ENCODE data around the gene IFRD2.

IFRD2 gene

DNA sequence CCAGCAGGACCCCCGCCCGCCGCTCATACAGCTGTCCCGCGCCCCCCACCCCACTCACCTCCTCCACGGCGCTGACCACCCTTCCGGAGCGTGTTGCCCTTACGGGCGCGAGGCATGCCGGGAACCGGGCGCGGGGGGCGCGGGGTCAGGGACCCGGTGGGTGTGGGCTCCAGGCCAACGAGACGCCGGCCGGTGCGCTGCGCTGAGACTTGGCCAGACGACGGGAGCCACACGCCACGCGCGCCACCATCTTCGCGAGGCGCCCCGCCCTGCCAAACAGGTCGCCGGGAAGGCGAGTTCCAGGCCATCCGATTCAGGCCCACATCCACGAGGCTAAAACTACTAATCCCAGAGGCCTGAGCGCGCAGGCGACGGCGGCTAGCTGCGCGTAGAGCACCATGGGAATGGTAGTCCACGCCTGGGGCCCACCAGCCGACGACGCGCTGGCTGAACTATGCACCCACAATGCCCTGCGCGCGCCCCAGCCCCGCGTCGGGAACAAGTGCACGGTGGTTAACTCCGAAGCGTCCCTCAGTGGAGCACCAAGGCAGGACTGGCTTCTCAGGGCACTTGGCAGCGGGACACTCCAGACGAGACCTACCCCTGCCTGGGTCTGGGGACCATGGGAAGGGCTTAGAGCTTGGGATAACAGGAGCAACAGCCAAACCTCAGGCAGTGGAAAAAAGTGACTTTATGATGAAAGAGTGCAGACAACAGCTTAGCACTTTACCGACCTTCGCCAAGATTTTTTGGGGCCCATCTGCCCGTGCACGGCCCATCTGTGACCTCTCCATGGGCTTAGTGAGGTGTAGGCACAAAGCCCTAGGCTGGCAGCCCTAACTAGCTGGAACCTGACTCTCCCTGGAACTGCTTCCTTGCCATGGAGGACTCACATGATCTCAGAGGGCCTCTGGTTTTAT, at the start of gene IFRD2:
Gene IFRD2 (minus strand): TSS at position 271 of the 920 bp plus-strand sequence. CDS start 155 bp downstream, at position 116.
- DNase-seq (ENCODE audit: low spot score), result peak; percentile 96

DNA sequence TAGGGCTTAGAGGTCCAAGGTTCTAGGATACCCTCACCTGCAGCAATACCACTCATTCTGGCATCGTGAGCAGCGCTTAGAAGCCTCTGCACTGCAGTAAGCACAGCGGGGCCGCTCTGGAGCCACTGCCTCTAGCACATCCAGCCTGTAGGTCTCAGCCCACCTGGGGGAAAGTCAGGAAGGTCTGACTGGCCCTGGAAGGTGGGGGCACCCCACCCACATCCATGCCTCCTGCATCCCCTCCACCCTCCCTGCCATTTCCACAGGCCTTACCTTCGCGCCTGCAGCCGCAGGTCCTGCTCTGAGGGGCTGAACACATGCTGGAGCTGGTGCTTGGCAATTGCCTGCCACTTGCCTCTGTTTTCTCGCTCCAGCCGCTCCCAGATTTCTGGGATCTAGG, 49.3 kb upstream of the IFRD2 start:
- DNase-seq (ENCODE audit: low spot score), result no peak

DNA sequence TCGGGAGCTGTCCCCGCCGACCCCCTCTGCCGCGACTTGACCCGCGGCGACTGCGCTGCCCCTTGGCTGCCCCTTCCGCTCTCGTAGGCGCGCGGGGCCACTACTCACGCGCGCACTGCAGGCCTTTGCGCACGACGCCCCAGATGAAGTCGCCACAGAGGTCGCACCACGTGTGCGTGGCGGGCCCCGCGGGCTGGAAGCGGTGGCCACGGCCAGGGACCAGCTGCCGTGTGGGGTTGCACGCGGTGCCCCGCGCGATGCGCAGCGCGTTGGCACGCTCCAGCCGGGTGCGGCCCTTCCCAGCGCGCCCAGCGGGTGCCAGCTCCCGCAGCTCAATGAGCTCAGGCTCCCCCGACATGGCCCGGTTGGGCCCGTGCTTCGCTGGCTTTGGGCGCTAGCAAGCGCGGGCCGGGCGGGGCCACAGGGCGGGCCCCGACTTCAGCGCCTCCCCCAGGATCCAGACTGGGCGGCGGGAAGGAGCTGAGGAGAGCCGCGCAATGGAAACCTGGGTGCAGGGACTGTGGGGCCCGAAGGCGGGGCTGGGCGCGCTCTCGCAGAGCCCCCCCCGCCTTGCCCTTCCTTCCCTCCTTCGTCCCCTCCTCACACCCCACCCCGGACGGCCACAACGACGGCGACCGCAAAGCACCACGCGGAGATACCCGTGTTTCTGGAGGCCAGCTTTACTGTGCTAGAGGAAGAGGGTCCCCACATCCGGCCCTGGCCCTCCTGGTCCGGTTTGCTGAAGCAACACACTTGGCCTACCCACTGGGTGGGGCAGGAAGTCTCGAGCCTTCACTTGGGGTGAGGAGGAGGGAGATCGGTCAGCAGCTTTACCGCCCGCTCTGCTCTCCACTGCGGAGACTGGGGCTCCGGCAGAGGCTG, 48.5 kb upstream of the IFRD2 start, which contains the start of gene RASSF1:
Gene RASSF1 (minus strand): TSS at position 389 of the 882 bp plus-strand sequence. CDS start 31 bp downstream, at position 358.
- peak; percentile 81 for DNase-seq (ENCODE audit: low spot score)

DNA sequence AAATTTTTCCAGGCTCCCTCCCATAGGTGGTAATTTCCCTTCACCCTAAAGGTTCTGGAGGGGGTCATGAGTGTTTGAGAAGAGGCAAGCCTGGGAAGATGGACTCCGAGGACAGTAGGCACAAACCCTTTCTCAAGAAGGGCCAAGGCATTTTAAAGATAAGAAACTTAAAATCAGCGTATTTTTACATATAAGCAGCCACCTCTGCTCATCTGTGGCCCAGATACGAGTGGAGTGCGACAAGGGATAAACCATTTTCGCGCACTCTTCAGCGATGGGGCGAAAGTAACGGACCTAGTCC, 47.9 kb upstream of the IFRD2 start:
- DNase-seq (ENCODE audit: low spot score), result no peak

GRCh38 chr3:50339485-50340146, 47.4 kb upstream of the IFRD2 start:
- DNase-seq (ENCODE audit: low spot score), result no peak

DNA sequence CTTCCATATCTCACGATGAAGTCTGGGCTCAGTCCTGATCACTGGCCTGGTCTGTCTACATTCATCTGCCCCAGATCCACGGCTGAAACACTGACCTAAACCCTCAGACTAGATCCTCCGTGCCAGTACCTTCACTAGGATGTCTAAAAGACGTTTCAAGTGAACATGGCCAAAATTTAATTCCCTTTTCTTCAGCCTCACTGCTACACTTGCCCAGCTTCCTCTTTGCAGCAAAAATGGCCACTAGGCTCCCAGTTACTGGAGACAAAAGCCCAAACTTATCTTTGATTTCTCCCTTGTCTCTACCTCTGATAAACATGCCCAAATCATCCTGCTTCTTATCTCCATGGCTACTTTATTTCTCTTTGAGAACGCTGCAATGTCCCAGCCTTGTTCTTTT, 46.7 kb upstream of the IFRD2 start:
- DNase-seq (ENCODE audit: low spot score), result no peak

GRCh38 chr3:50337175-50337861, 45.1 kb upstream of the IFRD2 start:
- peak; percentile 99 for DNase-seq (ENCODE audit: low spot score)

DNA sequence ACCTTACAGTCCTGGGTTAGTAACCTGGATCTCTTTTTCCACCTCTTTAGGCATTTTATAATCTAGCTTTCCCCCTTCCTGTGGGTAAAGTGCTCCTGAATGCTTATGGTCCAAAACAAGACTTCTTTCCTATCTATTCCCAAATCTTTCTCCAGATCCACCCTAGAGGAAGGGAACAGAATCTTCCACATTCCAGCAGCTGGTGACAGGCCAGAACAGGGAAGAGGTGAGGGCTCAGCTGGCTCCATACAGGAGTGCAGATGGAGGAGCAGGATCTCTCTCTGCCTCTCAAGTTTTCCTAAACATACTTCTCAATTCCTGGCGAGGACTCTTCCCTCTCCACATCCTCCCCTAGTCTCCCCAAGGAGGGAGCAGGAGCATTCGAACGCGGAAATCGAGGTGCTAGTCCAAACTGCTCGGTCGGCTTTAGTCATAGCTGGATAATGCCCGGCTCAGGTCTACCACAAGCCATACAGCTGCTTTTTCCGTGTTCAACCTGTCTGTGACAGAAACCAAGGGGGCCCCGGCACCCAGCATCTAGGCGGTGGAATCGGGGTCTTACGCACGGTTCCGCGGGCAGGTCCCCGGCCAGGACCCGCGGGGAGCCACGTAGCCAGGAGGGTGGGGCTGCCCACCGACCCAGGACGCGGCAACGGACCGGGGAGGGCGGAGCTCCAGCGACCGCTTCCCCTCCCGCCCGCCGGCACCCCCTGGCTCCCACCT, 44.4 kb upstream of the IFRD2 start:
- no peak for DNase-seq (ENCODE audit: low spot score)

- no peak for DNase-seq (ENCODE audit: low spot score)
These were observed 42.3 kb upstream of the IFRD2 start for GRCh38 chr3:50334339-50335075.

DNA sequence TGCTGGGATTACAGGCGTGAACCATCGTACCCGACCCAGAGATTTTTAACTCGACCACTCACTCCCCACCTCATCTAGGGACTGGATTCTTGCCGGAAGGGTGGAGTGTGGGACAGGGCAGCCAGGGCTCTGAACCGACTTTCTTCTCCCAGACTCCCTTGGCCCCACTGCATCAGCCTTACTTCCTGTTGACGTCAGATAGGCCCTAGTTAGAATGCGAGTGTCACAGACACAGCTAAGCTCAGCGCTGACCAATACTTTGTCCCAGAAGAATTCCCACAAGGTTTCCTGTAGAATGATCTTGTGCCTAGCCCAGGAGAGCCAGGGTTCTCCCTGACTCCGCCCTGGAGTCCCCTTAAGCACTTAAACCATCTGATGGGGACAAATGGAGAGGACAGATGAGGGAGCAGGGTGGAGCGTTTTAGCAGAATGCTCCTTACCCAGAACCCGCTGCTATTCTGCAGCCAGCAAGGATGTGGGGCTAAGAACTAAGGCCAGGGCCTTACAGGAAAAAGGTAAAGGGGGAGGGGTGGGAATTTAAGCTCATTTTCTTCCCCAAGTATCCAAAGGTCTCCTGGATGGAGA, 41.6 kb upstream of the IFRD2 start:
- DNase-seq (ENCODE audit: low spot score), result peak; percentile 64

- DNase-seq (ENCODE audit: low spot score), result no peak
These were observed 39.2 kb upstream of the IFRD2 start for GRCh38 chr3:50331364-50331907.

DNA sequence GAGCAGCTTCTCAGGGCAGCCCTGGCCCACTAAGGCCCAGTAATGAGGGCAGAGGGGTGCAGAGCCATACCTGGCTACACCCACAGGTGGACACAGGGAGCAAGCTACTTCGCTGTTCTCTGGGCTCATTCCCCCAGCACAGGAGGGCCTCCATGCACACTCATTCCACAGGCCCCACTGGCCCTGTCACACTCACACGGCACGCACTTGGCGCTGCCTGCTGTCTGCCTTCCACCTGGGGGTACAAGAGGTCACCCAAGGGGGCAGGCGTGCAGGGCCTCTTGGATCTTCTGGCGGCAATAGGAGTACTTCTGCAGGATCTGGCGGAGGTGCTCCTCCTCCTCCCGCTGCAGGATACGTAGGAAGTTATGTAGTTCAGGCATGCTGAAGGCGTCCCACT, 38.1 kb upstream of the IFRD2 start:
- DNase-seq (ENCODE audit: low spot score), result no peak

DNA sequence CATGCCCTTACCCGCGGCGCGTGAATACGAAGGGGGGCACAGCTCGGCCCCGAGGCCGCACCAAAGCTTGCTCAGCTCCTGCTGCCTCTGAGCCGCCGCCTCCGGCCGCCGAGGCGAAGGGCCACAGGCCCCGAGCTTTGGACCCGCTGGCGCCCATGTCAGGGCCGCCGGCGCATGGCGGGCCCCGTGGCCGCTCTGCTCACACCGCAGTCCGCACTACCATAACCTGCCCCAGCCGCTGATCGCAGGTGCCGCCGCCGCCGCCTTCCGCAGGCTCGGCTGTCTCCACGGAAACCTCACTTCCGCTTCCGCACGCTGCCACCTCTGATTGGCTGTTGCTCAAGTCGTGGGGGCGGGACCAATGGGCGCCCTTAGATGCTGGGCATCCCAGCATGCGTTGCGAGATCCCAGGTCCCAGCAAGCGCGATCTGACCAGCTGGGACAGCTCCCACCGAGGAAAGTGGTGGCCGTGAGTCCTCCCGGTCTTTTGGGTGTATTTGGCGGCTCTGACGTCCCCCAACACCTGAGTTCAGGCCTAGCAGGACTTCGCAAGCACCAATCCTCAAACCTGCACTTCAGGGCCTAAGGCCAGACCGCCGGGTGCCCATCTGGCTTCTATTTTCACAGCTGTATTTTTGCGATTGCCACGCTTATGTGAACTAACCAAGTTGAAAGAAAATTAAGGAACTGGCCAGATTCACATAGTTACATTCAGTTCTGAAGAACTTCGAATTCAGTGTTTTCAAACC, 35.9 kb upstream of the IFRD2 start, which contains the start of gene TUSC2:
Gene TUSC2 (minus strand): TSS at position 281 of the 749 bp plus-strand sequence. CDS start 124 bp downstream, at position 157.
- DNase-seq (ENCODE audit: low spot score), result peak; percentile 96

GRCh38 chr3:50327129-50327528, 34.9 kb upstream of the IFRD2 start:
- DNase-seq (ENCODE audit: low spot score), result no peak

- DNase-seq (ENCODE audit: low spot score), result no peak
These were observed 33.9 kb upstream of the IFRD2 start for GRCh38 chr3:50326182-50326541.

- no peak for DNase-seq (ENCODE audit: low spot score)
These were observed 33.4 kb upstream of the IFRD2 start for GRCh38 chr3:50325497-50326181.

GRCh38 chr3:50325113-50325480, 32.9 kb upstream of the IFRD2 start:
- no peak for DNase-seq (ENCODE audit: low spot score)
